Gastroesophageal sphincter (tissue), 3 donors: ENCODE results near the gene PRR5L.

Experiments used
- CTCF ChIP-seq, 4 experiments: fragments of 200-600 bp in 2 of 4; fragments of 450-650 bp in 2 of 4; sonication (generic) in 1 of 4; IDR thresholded peaks; one replicate each; pipeline ENCODE4 v1.5.1; 2017 to 2019; ENCODE audit warnings: antibody characterized with exemption in 4 of 4, mild to moderate bottlenecking in 2 of 4, moderate library complexity in 2 of 4
- EP300 ChIP-seq: sonication (generic); formaldehyde crosslinking; IDR thresholded peaks from one replicate; pipeline ENCODE4 v1.6.1; 2017; ENCODE audit warnings: antibody characterized with exemption, mild to moderate bottlenecking
- POLR2A ChIP-seq, 2 donors: fragments of 450-650 bp; IDR thresholded peaks; one replicate each; pipeline ENCODE4 v1.6.1; 2017; ENCODE audit warnings: antibody characterized with exemption in 2 of 2, mild to moderate bottlenecking in 2 of 2, moderate library complexity in 1 of 2

- TF ChIP-seq CTCF (IDR thresholded peaks at IDR 0.05) (no peak), POLR2A (IDR thresholded peaks at IDR 0.05) (no peak), EP300 (no peak)
Observed at GRCh38 chr11:36510594-36510942, 214.5 kb downstream of the PRR5L start.
